H1 (cell line): Measurements from ENCODE around the gene DHRS9.

Source experiments
- BRCA1 ChIP-seq: IDR thresholded peaks from 2 replicates; pipeline ENCODE4 v1.6.1; 2012; ENCODE audit warnings: low read depth, low read length, improper control_type of control experiment
- CBX5 ChIP-seq: fragments of 300-800, 300-1000 bp; sonication (generic); IDR thresholded peaks from 2 replicates; pipeline ENCODE4 v1.7.1; 2016; ENCODE audit warnings: antibody characterized with exemption, low read length, low read depth
- CEBPB ChIP-seq: IDR thresholded peaks from 2 replicates; pipeline ENCODE4 v1.6.1; 2012; ENCODE audit warnings: low read depth, low read length
- EP300 ChIP-seq, 2 experiments: IDR thresholded peaks; 1 replicate in 1 of 2; 2 replicates in 1 of 2; pipeline ENCODE4 v1.6.1; 2011 to 2012; ENCODE audit warnings: low read depth in 2 of 2, low read length in 2 of 2, mild to moderate bottlenecking in 2 of 2, borderline replicate concordance in 1 of 2, inconsistent platforms in 1 of 2, moderate library complexity in 1 of 2
- EZH2 ChIP-seq: fragments of 200-600 bp; sonication (generic); IDR thresholded peaks from 2 replicates; pipeline ENCODE4 v1.7.1; 2012; ENCODE audit warnings: low read depth, mild to moderate bottlenecking, moderate library complexity, low read length, inconsistent platforms; ENCODE audit not compliant: severe bottlenecking
- GABPA ChIP-seq: IDR thresholded peaks from 2 replicates; pipeline ENCODE4 v1.6.1; 2011; ENCODE audit warnings: mild to moderate bottlenecking, low read length, moderate library complexity, borderline replicate concordance; ENCODE audit not compliant: insufficient read depth
- HDAC6 ChIP-seq: IDR thresholded peaks from one replicate; pipeline ENCODE4 v1.7.1; 2012; ENCODE audit warnings: low read depth, mild to moderate bottlenecking, inconsistent platforms, low read length, moderate library complexity
- POLR2AphosphoS5 ChIP-seq: IDR thresholded peaks from 2 replicates; pipeline ENCODE4 v1.6.1; 2011; ENCODE audit warnings: low read depth, low read length
- SUZ12 ChIP-seq: fragments of 200-600 bp; sonication (generic); IDR thresholded peaks from 2 replicates; pipeline ENCODE4 v1.6.1; 2012; ENCODE audit warnings: mild to moderate bottlenecking, inconsistent platforms, low read length, moderate library complexity, mixed read lengths
- ZNF274 ChIP-seq: IDR thresholded peaks from 2 replicates; pipeline ENCODE4 v1.7.0; 2012; ENCODE audit warnings: low read length, borderline replicate concordance; ENCODE audit errors: extremely low read depth
- TF ChIP-seq, protein P1 (sequence below), 3 experiments: IDR thresholded peaks; 1 replicate in 2 of 3; 2 replicates in 1 of 3; pipeline versions ENCODE4 v1.5.1 to v1.6.1; 2011; ENCODE audit warnings: low read length in 3 of 3, mild to moderate bottlenecking in 3 of 3, inconsistent platforms in 2 of 3, low read depth in 1 of 3, moderate library complexity in 1 of 3; ENCODE audit not compliant: insufficient read depth in 1 of 3; ENCODE audit errors: control extremely low read depth in 1 of 3
- TF ChIP-seq, protein P2 (sequence below): IDR thresholded peaks from 2 replicates; pipeline ENCODE4 v1.6.1; 2012; ENCODE audit warnings: inconsistent platforms
- TF ChIP-seq, protein P3 (sequence below): IDR thresholded peaks from 2 replicates; pipeline ENCODE4 v1.6.1; 2012; ENCODE audit warnings: low read length, inconsistent platforms

DNA sequence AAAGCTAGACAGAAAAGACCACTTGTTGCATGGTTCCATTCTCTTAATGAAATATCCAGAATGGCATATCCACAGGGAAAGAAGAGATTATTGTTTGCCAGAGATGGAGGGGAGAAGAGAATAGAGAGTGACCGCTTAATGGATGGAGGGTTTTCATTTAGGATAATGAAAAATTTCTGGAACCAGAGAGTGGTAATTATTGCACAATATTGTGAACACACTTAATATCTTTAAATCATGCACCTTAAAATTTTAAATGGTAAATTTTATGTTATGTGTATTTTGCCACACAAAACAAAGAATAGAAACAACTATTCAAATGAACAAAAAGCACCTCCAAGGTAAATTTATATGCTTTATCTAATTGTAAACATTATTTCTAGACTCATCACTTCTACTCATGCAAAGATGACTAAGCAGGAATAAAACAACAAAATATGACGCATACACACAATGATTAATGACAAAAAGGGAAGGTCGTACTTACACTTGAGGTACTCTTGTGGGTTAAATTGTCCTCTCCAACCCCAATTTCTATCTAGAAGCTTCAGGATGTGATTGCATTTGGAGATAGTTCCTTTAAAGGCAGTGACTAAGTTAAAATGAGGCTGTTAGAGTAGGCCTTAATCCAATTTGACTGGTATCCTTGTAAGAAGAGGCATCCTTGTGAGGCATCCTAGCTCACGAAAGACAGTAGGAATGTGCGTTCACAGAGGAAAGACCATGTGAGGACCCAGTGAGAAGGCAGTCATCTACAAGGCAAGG lies 18.7 kb upstream of the DHRS9 start:
- TF ChIP-seq EP300 (IDR thresholded peaks at IDR 0.05; ENCODE audit: borderline replicate concordance in 1 of 2, low read depth in 2 of 2, low read length in 2 of 2) (no peak), SUZ12 (no peak), BRCA1 (no peak), EZH2 (no peak), ZNF274 (no peak), POLR2AphosphoS5 (no peak), CEBPB (no peak), GABPA (no peak), HDAC6 (no peak), CBX5 (no peak)
- TF ChIP-seq, protein P1, sequence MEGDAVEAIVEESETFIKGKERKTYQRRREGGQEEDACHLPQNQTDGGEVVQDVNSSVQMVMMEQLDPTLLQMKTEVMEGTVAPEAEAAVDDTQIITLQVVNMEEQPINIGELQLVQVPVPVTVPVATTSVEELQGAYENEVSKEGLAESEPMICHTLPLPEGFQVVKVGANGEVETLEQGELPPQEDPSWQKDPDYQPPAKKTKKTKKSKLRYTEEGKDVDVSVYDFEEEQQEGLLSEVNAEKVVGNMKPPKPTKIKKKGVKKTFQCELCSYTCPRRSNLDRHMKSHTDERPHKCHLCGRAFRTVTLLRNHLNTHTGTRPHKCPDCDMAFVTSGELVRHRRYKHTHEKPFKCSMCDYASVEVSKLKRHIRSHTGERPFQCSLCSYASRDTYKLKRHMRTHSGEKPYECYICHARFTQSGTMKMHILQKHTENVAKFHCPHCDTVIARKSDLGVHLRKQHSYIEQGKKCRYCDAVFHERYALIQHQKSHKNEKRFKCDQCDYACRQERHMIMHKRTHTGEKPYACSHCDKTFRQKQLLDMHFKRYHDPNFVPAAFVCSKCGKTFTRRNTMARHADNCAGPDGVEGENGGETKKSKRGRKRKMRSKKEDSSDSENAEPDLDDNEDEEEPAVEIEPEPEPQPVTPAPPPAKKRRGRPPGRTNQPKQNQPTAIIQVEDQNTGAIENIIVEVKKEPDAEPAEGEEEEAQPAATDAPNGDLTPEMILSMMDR (IDR thresholded peaks at IDR 0.05; ENCODE audit: control extremely low read depth in 1 of 3, insufficient read depth in 1 of 3, low read depth in 1 of 3, low read length in 3 of 3) = no peak
- TF ChIP-seq, protein P2, sequence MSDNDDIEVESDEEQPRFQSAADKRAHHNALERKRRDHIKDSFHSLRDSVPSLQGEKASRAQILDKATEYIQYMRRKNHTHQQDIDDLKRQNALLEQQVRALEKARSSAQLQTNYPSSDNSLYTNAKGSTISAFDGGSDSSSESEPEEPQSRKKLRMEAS = no peak
- TF ChIP-seq, protein P3, sequence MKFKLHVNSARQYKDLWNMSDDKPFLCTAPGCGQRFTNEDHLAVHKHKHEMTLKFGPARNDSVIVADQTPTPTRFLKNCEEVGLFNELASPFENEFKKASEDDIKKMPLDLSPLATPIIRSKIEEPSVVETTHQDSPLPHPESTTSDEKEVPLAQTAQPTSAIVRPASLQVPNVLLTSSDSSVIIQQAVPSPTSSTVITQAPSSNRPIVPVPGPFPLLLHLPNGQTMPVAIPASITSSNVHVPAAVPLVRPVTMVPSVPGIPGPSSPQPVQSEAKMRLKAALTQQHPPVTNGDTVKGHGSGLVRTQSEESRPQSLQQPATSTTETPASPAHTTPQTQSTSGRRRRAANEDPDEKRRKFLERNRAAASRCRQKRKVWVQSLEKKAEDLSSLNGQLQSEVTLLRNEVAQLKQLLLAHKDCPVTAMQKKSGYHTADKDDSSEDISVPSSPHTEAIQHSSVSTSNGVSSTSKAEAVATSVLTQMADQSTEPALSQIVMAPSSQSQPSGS = no peak
